Transverse colon (tissue), 4 donors: ENCODE results near the gene CDC20. TPM values are rescaled to one million over a fixed set of nuclear protein-coding genes. Genes with fewer than 3 reads are reported as not detected.

Experiments
- DNase-seq: peaks from one replicate; pipeline ENCODE4 v3.0.0-alpha.2; 2019
- H3K27ac ChIP-seq, 4 donors: fragments of 200-600 bp; sonication (generic); 2 replicates each; pipeline ENCODE4 v1.5.1; 2016 to 2018; ENCODE audit warnings: inconsistent platforms in 4 of 4
- H3K27me3 ChIP-seq: fragments of 200-600 bp; sonication (generic); 2 replicates; pipeline ENCODE4 v1.5.1; 2017; ENCODE audit warnings: inconsistent platforms
- H3K36me3 ChIP-seq, 4 donors: fragments of 200-600 bp; sonication (generic); 2 replicates each; pipeline ENCODE4 v1.5.1; 2017 to 2019; ENCODE audit warnings: inconsistent platforms in 4 of 4
- H3K4me1 ChIP-seq, 4 donors: fragments of 200-600 bp; sonication (generic); 2 replicates each; pipeline ENCODE4 v1.5.1; 2017 to 2020; ENCODE audit warnings: inconsistent platforms in 4 of 4
- H3K4me3 ChIP-seq, 4 donors: fragments of 200-600 bp; sonication (generic); 1 replicate in 1 of 4; 2 replicates in 3 of 4; pipeline versions ENCODE4 v1.5.1 to v1.6.1; 2017 to 2019; ENCODE audit warnings: inconsistent platforms in 4 of 4
- H3K9me3 ChIP-seq, 2 donors: fragments of 200-600 bp; sonication (generic); 2 replicates each; pipeline ENCODE4 v1.5.1; 2017 to 2019; ENCODE audit warnings: inconsistent platforms in 2 of 2
- CTCF ChIP-seq, 5 experiments: fragments of 200-600 bp in 3 of 5; fragments of 450-650 bp in 2 of 5; sonication (generic) in 3 of 5; IDR thresholded peaks; 1 replicate in 2 of 5; 2 replicates in 3 of 5; pipeline ENCODE4 v1.5.1; 2016 to 2017; ENCODE audit warnings: antibody characterized with exemption in 5 of 5, inconsistent platforms in 3 of 5, mild to moderate bottlenecking in 2 of 5, moderate library complexity in 1 of 5
- EP300 ChIP-seq: sonication (generic); formaldehyde crosslinking; IDR thresholded peaks from one replicate; pipeline ENCODE4 v1.6.1; 2017; ENCODE audit warnings: antibody characterized with exemption, low read depth
- POLR2A ChIP-seq: fragments of 450-650 bp; IDR thresholded peaks from one replicate; pipeline ENCODE4 v1.6.1; 2016; ENCODE audit warnings: antibody characterized with exemption, mild to moderate bottlenecking, moderate library complexity
- POLR2AphosphoS5 ChIP-seq, 3 donors: sonication (generic); formaldehyde crosslinking; IDR thresholded peaks; one replicate each; pipeline ENCODE4 v1.6.1; 2016; ENCODE audit warnings: antibody characterized with exemption in 3 of 3
- WGBS, 2 donors: methylation state at CpG; one replicate each; pipeline ENCODE4 v1.1.5; 2018; ENCODE audit warnings: low coverage in 1 of 2; 5-methylcytosine and 5-hydroxymethylcytosine counted together
- in situ Hi-C, 4 donors: fragments of 200-750 bp; cut with MboI; loops; one replicate each; pipeline versions ENCODE4 v1.15.0 to v1.15.1; 2017; ENCODE audit warnings: low sequenced_read_pairs in 3 of 4, low pct_ligation_motif_present in 1 of 4, low pct_unique_long_range_greater_than_20kb in 1 of 4
- intact Hi-C: fragments of 100-400 bp; cut with DNase I; formaldehyde crosslinking; loops from one replicate; pipeline ENCODE4 v1.15.1; 2023; ENCODE audit warnings: low total_unique reads
- total RNA-seq, 4 donors: library from RNA; depleted of rRNA; stranded (reverse); fragments of >200 nt; gene quantifications; one replicate each; pipeline ENCODE4 v1.1.0, GENCODE V29; 2016

Gene CDC20
- total RNA-seq, 4 donors from 2014 or later: 2.9 to 38.4 (median 4.5) TPM; not detected in 1

GRCh38 chr1:43354471-43354870 lies 4.3 kb upstream of the CDC20 start:
- Histone ChIP-seq H3K4me3 (no peak overlapping the region), H3K9me3 (no peaks in the 10 kb centered on the region), H3K4me1 (peaks cover 11 to 21% (median 20%) of the 10 kb centered on the region in 4 donors), H3K27ac (no peak overlapping the region), H3K36me3 (no peaks in the 10 kb centered on the region), H3K27me3 (no peaks in the 10 kb centered on the region)
- in situ Hi-C loops (no loop called here), intact Hi-C loops (no loop called here)
- WGBS, 2 donors: 83 to 100% methylated on average over 1 to 2 of the region's 2 CpGs
- no peak for TF ChIP-seq POLR2AphosphoS5 (IDR thresholded peaks at IDR 0.05)
- no peak for TF ChIP-seq POLR2A
- no peak for TF ChIP-seq EP300
- TF ChIP-seq CTCF (IDR thresholded peaks at IDR 0.05): no peak
- DNase-seq: no peak

- intact Hi-C loops (no loop called here), in situ Hi-C loops (no loop called here)
- H3K36me3 ChIP-seq: no peaks in the 10 kb centered on the region
- WGBS, 2 donors: 100% methylated on average over 2 of the region's 2 CpGs
- H3K4me1 ChIP-seq: peaks cover 7 to 21% (median 18%) of the 10 kb centered on the region in 4 donors
- no peak overlapping the region for H3K27ac ChIP-seq
- no peak overlapping the region for H3K4me3 ChIP-seq
- TF ChIP-seq EP300 (no peak), CTCF (IDR thresholded peaks at IDR 0.05) (no peak), POLR2A (no peak), POLR2AphosphoS5 (IDR thresholded peaks at IDR 0.05) (no peak)
- H3K27me3 ChIP-seq: no peaks in the 10 kb centered on the region
- H3K9me3 ChIP-seq: no peaks in the 10 kb centered on the region
- no peak for DNase-seq
Observed at GRCh38 chr1:43354936-43355335, 3.8 kb upstream of the CDC20 start.

GRCh38 chr1:43357251-43357650 lies 1.5 kb upstream of the CDC20 start:
- TF ChIP-seq CTCF (IDR thresholded peaks at IDR 0.05) (no peak), POLR2AphosphoS5 (IDR thresholded peaks at IDR 0.05) (no peak), EP300 (no peak), POLR2A (no peak)
- H3K27ac ChIP-seq: peak overlapping the region; percentile 90 to 97 (median 92)
- 75 to 85% methylated on average over 3 to 4 of the region's 4 CpGs for WGBS, 2 donors

GRCh38 chr1:43358121-43358745 lies 548 bp upstream of the CDC20 start:
- WGBS, 2 donors: 0 to 1% methylated on average over 8 to 33 of the region's 33 CpGs
- H3K4me3 ChIP-seq: peak overlapping the region; percentile 23 to 63 (median 51)
- in situ Hi-C loops: no loop called here
- intact Hi-C loops: no loop called here
- DNase-seq: peak; percentile 64
- H3K4me1 ChIP-seq: peaks cover 4 to 29% (median 20%) of the 10 kb centered on the region in 4 donors
- H3K27me3 ChIP-seq: no peaks in the 10 kb centered on the region
- peak overlapping the region; percentile 90 to 97 (median 92) for H3K27ac ChIP-seq
- TF ChIP-seq CTCF (IDR thresholded peaks at IDR 0.05) (peak; percentile 4 to 69 (median 46)), POLR2AphosphoS5 (IDR thresholded peaks at IDR 0.05) (peak in 2 of 3 donors; percentile 64 to 81), POLR2A (peak; percentile 64), EP300 (no peak)
- no peaks in the 10 kb centered on the region for H3K9me3 ChIP-seq
- H3K36me3 ChIP-seq: peaks cover 0 to 2% (median 0%) of the 10 kb centered on the region in 4 donors

More at GRCh38 chr1:43357251-43357650, 1.5 kb upstream of the CDC20 start:
- in situ Hi-C loops (no loop called here), intact Hi-C loops (no loop called here)
- Histone ChIP-seq H3K9me3 (no peaks in the 10 kb centered on the region), H3K36me3 (no peaks in the 10 kb centered on the region), H3K27me3 (no peaks in the 10 kb centered on the region), H3K4me1 (peaks cover 4 to 29% (median 19%) of the 10 kb centered on the region in 4 donors), H3K4me3 (no peak overlapping the region)
- no peak for DNase-seq
